GM18867 (cell line): ENCODE data around the gene SMARCAL1.

Source experiments
- ATAC-seq: cut with Tn5 transposase; IDR thresholded peaks from one replicate; pipeline ENCODE4 v1.9.1; 2021; ENCODE audit warnings: mild to moderate bottlenecking, moderate library complexity; ENCODE audit not compliant: unreplicated experiment

Gene SMARCAL1

DNA sequence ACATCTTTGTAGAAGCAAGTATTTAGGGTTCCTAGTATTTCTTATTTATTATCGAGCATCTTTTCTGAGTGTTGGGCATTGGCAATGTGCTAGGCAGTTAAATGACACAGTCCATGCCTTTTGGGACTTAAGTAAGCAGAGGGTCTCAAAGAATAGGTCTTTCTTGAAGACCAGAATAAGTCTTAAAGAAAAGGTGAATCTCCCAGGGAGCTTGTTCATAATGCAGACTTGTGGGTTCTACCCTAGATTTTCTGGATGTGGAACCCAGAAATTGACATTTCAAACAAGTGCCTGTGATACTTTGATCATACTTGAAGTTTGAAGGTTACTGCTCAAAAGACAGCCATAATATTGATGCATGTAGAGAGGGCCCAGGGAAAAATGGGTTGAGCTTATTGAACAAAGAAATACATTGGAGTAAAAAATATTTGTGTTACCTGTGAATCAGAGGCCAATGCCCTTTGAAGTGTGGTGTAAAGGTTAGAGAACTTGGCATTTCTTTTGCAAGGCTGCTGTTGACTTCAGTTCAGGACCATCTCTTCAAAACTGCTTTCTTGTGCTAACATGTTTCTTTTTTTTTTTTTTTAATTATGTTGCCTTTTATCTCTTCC is 110.7 kb downstream of the SMARCAL1 start:
- ATAC-seq = no peak

DNA sequence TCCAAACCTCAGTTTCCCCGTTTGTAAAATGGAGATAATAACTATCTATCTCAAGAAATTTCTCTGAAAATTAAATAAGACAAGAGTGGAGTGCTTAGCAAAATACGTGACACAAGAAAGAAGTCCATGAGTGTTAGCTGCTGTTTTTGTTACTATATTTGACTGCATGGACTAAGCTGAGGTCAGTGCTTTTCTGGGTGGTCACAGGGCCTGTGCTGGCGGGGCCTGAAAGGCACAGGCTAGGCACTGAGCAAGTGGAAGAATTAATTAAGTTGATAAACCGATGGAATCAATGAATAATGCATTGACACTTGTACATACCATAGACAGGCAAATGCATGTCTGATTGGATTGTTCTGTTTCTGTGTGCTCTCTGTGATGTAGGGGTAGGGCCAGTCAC is 113.7 kb downstream of the SMARCAL1 start:
- ATAC-seq = no peak

DNA sequence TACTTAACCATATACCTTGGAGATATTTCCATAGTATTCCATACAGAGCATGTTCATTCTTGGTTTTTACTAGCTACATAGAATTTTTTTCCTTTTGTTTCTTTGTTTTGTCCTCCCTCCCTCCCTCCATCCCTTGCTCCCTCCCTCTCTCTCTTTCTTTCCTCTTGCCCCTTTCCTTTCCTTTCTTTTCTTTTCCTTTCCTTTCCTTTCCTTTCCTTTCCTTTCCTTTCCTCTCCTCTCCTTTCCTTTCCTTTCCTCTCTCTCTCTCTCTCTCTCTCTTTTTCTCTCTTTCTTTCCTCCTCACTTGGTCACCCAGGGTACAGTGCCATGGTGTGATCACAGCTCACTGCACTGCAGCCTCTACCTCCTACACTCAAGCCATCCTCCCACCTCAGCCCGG is 114.7 kb downstream of the SMARCAL1 start:
- no peak for ATAC-seq

DNA sequence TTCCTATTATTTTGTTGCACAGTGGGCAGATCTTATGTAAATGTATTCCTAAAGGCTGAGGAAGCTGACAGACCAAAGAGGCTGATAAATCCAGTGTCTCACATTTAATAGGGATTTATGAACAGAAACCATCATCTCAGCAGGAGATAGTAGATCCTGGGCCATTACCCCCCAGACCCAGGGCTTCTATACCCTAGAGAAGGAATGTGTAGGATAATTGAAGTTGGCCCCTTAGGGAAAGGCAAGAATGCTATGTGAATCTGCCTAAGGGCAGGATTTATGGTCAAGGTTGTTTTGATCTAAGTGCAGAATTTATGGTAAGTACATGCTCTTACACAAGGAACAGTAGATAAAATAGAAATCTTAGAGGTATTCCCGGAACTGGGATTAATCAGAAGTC is 115.3 kb downstream of the SMARCAL1 start:
- no peak for ATAC-seq

DNA sequence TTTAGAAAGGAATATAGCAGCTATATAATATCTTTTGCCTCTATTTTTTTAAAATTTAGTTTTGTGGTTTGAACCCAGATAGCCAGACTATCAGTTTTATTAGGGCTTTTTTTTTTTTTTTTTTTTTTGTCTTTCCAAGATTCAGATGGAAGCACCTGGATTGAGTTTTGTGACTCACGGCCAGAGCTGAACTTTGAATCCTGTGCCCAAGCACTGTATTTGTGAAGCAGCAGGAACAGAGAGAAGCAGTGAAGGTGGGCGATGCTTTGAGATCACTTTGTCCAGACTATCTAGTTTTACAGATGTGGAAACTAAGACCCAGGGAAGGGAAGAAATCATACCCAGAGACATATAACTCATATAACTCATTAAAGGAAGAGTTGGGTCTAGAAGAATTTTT is 120.3 kb downstream of the SMARCAL1 start:
- ATAC-seq = no peak
